ENCODE data around the gene ITFG1.

The ITFG1 gene

GRCh38 chr16:47431960-47432359 is 28.9 kb downstream of the ITFG1 start:
- no peak for DNase-seq (ENCODE audit: extremely low spot score)
- ChIA-PET POLR2A (no interaction called here), CTCF (no interaction called here)
- no peak for TF ChIP-seq CTCF (IDR thresholded peaks at IDR 0.05; ENCODE audit: control extremely low read depth, extremely low read depth, low read depth, missing control alignments)

GRCh38 chr16:47426806-47427205 is 34.1 kb downstream of the ITFG1 start:
- no peak for DNase-seq (ENCODE audit: extremely low spot score)
- POLR2A ChIA-PET = no interaction called here
- CTCF ChIA-PET = no interaction called here
- no peak for TF ChIP-seq CTCF (IDR thresholded peaks at IDR 0.05; ENCODE audit: control extremely low read depth, extremely low read depth, low read depth, missing control alignments)

- TF ChIP-seq CTCF (IDR thresholded peaks at IDR 0.05; ENCODE audit: control extremely low read depth, extremely low read depth, low read depth, missing control alignments) = no peak
- CTCF ChIA-PET = interaction anchor here (1.4 to 2.5 kb wide), 2 partner anchors 10 to 69 kb away, joined by 4 to 10 read pairs; no protein-coding TSS in a partner anchor
Observed at GRCh38 chr16:47424846-47425245, 36.0 kb downstream of the ITFG1 start.

GRCh38 chr16:47416869-47417268 is 44.0 kb downstream of the ITFG1 start:
- ChIA-PET CTCF (interaction anchor here (1.2 kb wide), 1 partner anchor 11 kb away, joined by 3 read pairs; no protein-coding TSS in a partner anchor), POLR2A (no interaction called here)
- no peak for DNase-seq (ENCODE audit: extremely low spot score)
- no peak for TF ChIP-seq CTCF (IDR thresholded peaks at IDR 0.05; ENCODE audit: control extremely low read depth, extremely low read depth, low read depth, missing control alignments)

More at GRCh38 chr16:47424846-47425245, 36.0 kb downstream of the ITFG1 start:
- POLR2A ChIA-PET = no interaction called here
- no peak for DNase-seq (ENCODE audit: extremely low spot score)

GRCh38 chr16:47413041-47413440 is 47.8 kb downstream of the ITFG1 start:
- no peak for TF ChIP-seq CTCF (IDR thresholded peaks at IDR 0.05; ENCODE audit: control extremely low read depth, extremely low read depth, low read depth, missing control alignments)
- DNase-seq (ENCODE audit: extremely low spot score) = no peak
- CTCF ChIA-PET = no interaction called here
- POLR2A ChIA-PET = no interaction called here

GRCh38 chr16:47408491-47408890 is 52.4 kb downstream of the ITFG1 start:
- POLR2A ChIA-PET = no interaction called here
- CTCF ChIA-PET = no interaction called here
- DNase-seq (ENCODE audit: extremely low spot score) = no peak
- TF ChIP-seq CTCF (IDR thresholded peaks at IDR 0.05; ENCODE audit: control extremely low read depth, extremely low read depth, low read depth, missing control alignments) = no peak
